ENCODE data around the gene GRAMD2A. TPM values are rescaled to one million over a fixed set of nuclear protein-coding genes. Genes with fewer than 3 reads are reported as not detected.

The GRAMD2A gene
- total RNA-seq, 1 experiment from 2014 or later: 1.3 TPM

- H3K4me3 Mint-ChIP-seq: no peak overlapping the region
- H2BK20ac ChIP-seq (ENCODE audit: low read depth, low read length, poor library complexity, severe bottlenecking): no peak overlapping the region
- H4K8ac ChIP-seq (replicated peaks; ENCODE audit: insufficient read length, low read depth, low read length): no peak overlapping the region
- no peaks in the 10 kb centered on the region for H3K9me3 ChIP-seq (ENCODE audit: control insufficient read depth, low read depth, low read length)
- no peak for TF ChIP-seq CTCF (conservative IDR thresholded peaks at IDR 0.05)
- no peak overlapping the region for H2BK120ac ChIP-seq (ENCODE audit: low read depth, low read length, poor library complexity, severe bottlenecking)
- no peak overlapping the region for H3K18ac ChIP-seq (ENCODE audit: insufficient read length, low read depth, low read length)
- H3K9ac ChIP-seq (ENCODE audit: extremely low read depth, insufficient read length, low read length): no peak overlapping the region
- H3K27me3 Mint-ChIP-seq (ENCODE audit: low read depth): peaks cover 8% of the 10 kb centered on the region
- no peak overlapping the region for H3K23ac ChIP-seq (ENCODE audit: insufficient read length, low read depth, low read length)
- H3T11ph ChIP-seq (ENCODE audit: low read length): no peak overlapping the region
- no peak for DNase-seq
- no peaks in the 10 kb centered on the region for H3K9me3 Mint-ChIP-seq
- no peak overlapping the region for H3K4ac ChIP-seq (ENCODE audit: low read depth, low read length)
- H3K56ac ChIP-seq (ENCODE audit: insufficient read length, low read depth, low read length): no peak overlapping the region
- no peak overlapping the region for H2AK5ac ChIP-seq (ENCODE audit: insufficient read length, low read length)
- H3K14ac ChIP-seq (ENCODE audit: insufficient read depth, low read length): no peak overlapping the region
- no peak overlapping the region for H2AFZ ChIP-seq (ENCODE audit: low read length)
- H2BK15ac ChIP-seq (ENCODE audit: low read depth, low read length): no peak overlapping the region
- no peak overlapping the region for H2BK12ac ChIP-seq (ENCODE audit: insufficient read length, low read depth, low read length)
- H4K5ac ChIP-seq (ENCODE audit: insufficient read length, low read depth, low read length): no peak overlapping the region
- H3K27ac Mint-ChIP-seq: no peak overlapping the region
- H3K27ac ChIP-seq (ENCODE audit: insufficient read length, low read depth, low read length): no peak overlapping the region
- H3K79me2 ChIP-seq (ENCODE audit: insufficient read depth, low read length): no peaks in the 10 kb centered on the region
- H3K4me2 ChIP-seq (ENCODE audit: insufficient read depth, insufficient read length, low read length): no peak overlapping the region
- H3K4me1 Mint-ChIP-seq: peaks cover 6% of the 10 kb centered on the region in 2 experiments
- no peaks in the 10 kb centered on the region for H3K79me1 ChIP-seq (ENCODE audit: insufficient read depth, low read depth, low read length, poor library complexity, severe bottlenecking)
- H3K23me2 ChIP-seq (ENCODE audit: insufficient read length, low read depth, low read length, poor library complexity, severe bottlenecking): peaks cover 11% of the 10 kb centered on the region
- peaks cover 50 to 85% (median 77%) of the 10 kb centered on the region in 3 experiments for H3K36me3 Mint-ChIP-seq (ENCODE audit: insufficient read depth in 1 of 3, low read depth in 3 of 3)
- no peaks in the 10 kb centered on the region for H4K20me1 ChIP-seq (ENCODE audit: control insufficient read depth, insufficient read depth, insufficient read length)
- H3K4me1 ChIP-seq (ENCODE audit: insufficient read depth, low read length): no peaks in the 10 kb centered on the region
- no peak overlapping the region for H4K91ac ChIP-seq (ENCODE audit: insufficient read length, low read depth, low read length)
- H3K27me3 ChIP-seq (ENCODE audit: insufficient read depth, low read length): peaks cover 3% of the 10 kb centered on the region; the same call in 1 of the 2 replicates
- H2BK5ac ChIP-seq (ENCODE audit: insufficient read length, low read length): no peak overlapping the region
- no CpG with 5 or more reads among the region's 3 CpGs for WGBS (ENCODE audit: extremely low coverage, insufficient read length, low lambda C conversion rate)
Observed at GRCh38 chr15:72201391-72201921, 3.9 kb upstream of the GRAMD2A start.
